ENCODE results near the gene CYLD. TPM values are rescaled to one million over a fixed set of nuclear protein-coding genes. Genes with fewer than 3 reads are reported as not detected.

Gene CYLD
- total and polyA plus RNA-seq, 10 of the 15 experiments (the other 5 are each of a cell fraction or from before 2014, with no cell fraction given): 19.2 to 106 (median 46.1) TPM

DNA sequence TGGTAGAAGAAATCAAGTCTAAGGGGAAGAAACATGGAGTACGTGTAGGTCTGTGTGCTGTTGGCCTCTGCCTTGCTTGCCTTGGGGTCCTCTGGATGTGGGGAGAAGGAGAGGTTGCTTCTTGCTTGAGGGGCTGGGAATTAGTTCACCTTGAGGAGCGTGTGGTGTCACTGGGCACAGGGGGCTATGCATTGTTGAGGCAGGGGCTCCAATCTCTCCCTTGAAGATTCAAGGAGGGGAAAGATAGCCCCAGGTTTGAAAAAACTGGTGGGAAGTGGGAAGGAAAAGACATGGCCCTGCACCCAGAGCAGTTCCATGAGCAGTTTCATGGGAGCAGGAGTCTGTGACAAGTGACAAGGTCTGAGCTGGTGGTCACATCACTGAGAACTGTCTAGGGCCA, 103.4 kb downstream of the CYLD start:
- Histone ChIP-seq H3K4me2 (ENCODE audit: control insufficient read depth, insufficient read depth) (no peak overlapping the region), H3K27me3 (replicated peaks in 1 of 2; ENCODE audit: control insufficient read depth in 2 of 2, insufficient read depth in 2 of 2, low read length in 1 of 2) (peaks cover 4 to 6% of the 10 kb centered on the region in 2 experiments), H3K79me2 (ENCODE audit: control insufficient read depth, insufficient read depth, low read length) (no peaks in the 10 kb centered on the region), H3K9me3 (replicated peaks; ENCODE audit: control insufficient read depth, insufficient read depth, low read length) (no peaks in the 10 kb centered on the region), H3K4me1 (ENCODE audit: control insufficient read depth, insufficient read depth, low read length) (no peaks in the 10 kb centered on the region), H4K20me1 (ENCODE audit: control insufficient read depth, insufficient read depth) (no peaks in the 10 kb centered on the region), H3K36me3 (ENCODE audit: control insufficient read depth in 2 of 2, insufficient read depth in 2 of 2, low read length in 1 of 2) (no peaks in the 10 kb centered on the region), H2AFZ (ENCODE audit: control insufficient read depth, low read depth, low read length) (no peak overlapping the region), H3K27ac (ENCODE audit: control insufficient read depth, insufficient read depth) (no peak overlapping the region), H3K9ac (ENCODE audit: control insufficient read depth, insufficient read depth, low read length) (no peak overlapping the region), H3K4me3 (no peak overlapping the region)
- ATAC-seq (no peak), FAIRE-seq (no peak), DNase-seq (ENCODE audit: low read depth, low spot score) (no peak)
- ChIA-PET RAD21 (ENCODE audit: unreplicated experiment) (no interaction called here), SMC1A (ENCODE audit: uncharacterized antibody, unreplicated experiment) (no interaction called here), POLR2A (no interaction called here), CTCF (no interaction called here)
- WGBS (ENCODE audit: insufficient coverage, insufficient replicate concordance, low lambda C conversion rate, missing lambda C conversion rate): 0% methylated on average over 2 of the region's 2 CpGs
- intact Hi-C loops (cut with micrococcal nuclease; ENCODE audit: unreplicated experiment): no loop called here
- TF ChIP-seq POLR2A (IDR thresholded peaks at IDR 0.05; ENCODE audit: low read depth, low read length) (no peak), JUNB (IDR thresholded peaks at IDR 0.05) (no peak), FOXK2 (IDR thresholded peaks at IDR 0.05) (no peak), HDAC2 (IDR thresholded peaks at IDR 0.05) (no peak)
- TF ChIP-seq, protein P1, sequence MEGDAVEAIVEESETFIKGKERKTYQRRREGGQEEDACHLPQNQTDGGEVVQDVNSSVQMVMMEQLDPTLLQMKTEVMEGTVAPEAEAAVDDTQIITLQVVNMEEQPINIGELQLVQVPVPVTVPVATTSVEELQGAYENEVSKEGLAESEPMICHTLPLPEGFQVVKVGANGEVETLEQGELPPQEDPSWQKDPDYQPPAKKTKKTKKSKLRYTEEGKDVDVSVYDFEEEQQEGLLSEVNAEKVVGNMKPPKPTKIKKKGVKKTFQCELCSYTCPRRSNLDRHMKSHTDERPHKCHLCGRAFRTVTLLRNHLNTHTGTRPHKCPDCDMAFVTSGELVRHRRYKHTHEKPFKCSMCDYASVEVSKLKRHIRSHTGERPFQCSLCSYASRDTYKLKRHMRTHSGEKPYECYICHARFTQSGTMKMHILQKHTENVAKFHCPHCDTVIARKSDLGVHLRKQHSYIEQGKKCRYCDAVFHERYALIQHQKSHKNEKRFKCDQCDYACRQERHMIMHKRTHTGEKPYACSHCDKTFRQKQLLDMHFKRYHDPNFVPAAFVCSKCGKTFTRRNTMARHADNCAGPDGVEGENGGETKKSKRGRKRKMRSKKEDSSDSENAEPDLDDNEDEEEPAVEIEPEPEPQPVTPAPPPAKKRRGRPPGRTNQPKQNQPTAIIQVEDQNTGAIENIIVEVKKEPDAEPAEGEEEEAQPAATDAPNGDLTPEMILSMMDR (IDR thresholded peaks at IDR 0.05 in 2 of 3, conservative IDR thresholded peaks at IDR 0.05 in 1 of 3; ENCODE audit: control insufficient read depth in 2 of 3, extremely low read depth in 1 of 3, insufficient read depth in 1 of 3, low read depth in 3 of 3, low read length in 3 of 3): no peak
- in situ Hi-C loops (cut with MboI): no loop called here
- no TSS peak for BruUV-seq (replicated peaks)

DNA sequence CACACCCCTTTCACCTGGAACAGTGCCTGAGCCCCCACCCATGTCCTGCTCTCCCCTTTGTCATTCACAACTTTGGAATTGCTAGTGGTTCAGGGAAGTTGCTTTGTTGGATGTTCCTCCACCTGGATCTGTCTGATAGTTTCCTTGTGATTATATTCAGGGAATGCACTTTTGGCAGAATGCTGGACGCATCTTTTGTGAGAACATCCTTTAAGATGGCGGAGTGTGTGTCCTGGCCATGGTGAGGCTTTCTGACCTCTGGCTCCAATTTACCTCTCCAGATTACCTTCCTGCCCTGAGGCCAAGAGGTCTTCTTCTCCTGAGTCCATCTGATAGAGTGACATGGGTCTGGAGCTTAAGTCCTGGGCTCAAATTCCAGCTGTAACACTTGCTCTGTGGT, 104.6 kb downstream of the CYLD start:
- H3K4me2 ChIP-seq (ENCODE audit: control insufficient read depth, insufficient read depth): no peak overlapping the region
- no peak overlapping the region for H3K4me3 ChIP-seq
- no peaks in the 10 kb centered on the region for H3K4me1 ChIP-seq (ENCODE audit: control insufficient read depth, insufficient read depth, low read length)
- no peak overlapping the region for H2AFZ ChIP-seq (ENCODE audit: control insufficient read depth, low read depth, low read length)
- no peaks in the 10 kb centered on the region for H3K79me2 ChIP-seq (ENCODE audit: control insufficient read depth, insufficient read depth, low read length)
- H3K9ac ChIP-seq (ENCODE audit: control insufficient read depth, insufficient read depth, low read length): no peak overlapping the region
- SMC1A ChIA-PET (ENCODE audit: uncharacterized antibody, unreplicated experiment): no interaction called here
- DNase-seq (ENCODE audit: low read depth, low spot score) (no peak), FAIRE-seq (no peak), ATAC-seq (no peak)
- in situ Hi-C loops (cut with MboI): no loop called here
- peaks cover 0 to 2% of the 10 kb centered on the region in 2 experiments for H3K27me3 ChIP-seq (replicated peaks in 1 of 2; ENCODE audit: control insufficient read depth in 2 of 2, insufficient read depth in 2 of 2, low read length in 1 of 2)
- H3K9me3 ChIP-seq (replicated peaks; ENCODE audit: control insufficient read depth, insufficient read depth, low read length): no peaks in the 10 kb centered on the region
- no peaks in the 10 kb centered on the region for H4K20me1 ChIP-seq (ENCODE audit: control insufficient read depth, insufficient read depth)
- H3K27ac ChIP-seq (ENCODE audit: control insufficient read depth, insufficient read depth): no peak overlapping the region
- BruUV-seq (replicated peaks): no TSS peak
- WGBS (ENCODE audit: insufficient coverage, insufficient replicate concordance, low lambda C conversion rate, missing lambda C conversion rate): 35% methylated on average over 2 of the region's 2 CpGs
- CTCF ChIA-PET: no interaction called here
- RAD21 ChIA-PET (ENCODE audit: unreplicated experiment): no interaction called here
- POLR2A ChIA-PET: no interaction called here
- H3K36me3 ChIP-seq (ENCODE audit: control insufficient read depth in 2 of 2, insufficient read depth in 2 of 2, low read length in 1 of 2): no peaks in the 10 kb centered on the region
- no peak for TF ChIP-seq CEBPB (IDR thresholded peaks at IDR 0.05; ENCODE audit: borderline replicate concordance in 1 of 2, low read depth in 2 of 2, low read length in 2 of 2)
- no peak for TF ChIP-seq ATF7 (IDR thresholded peaks at IDR 0.05; ENCODE audit: low read depth)
- TF ChIP-seq, protein P2, sequence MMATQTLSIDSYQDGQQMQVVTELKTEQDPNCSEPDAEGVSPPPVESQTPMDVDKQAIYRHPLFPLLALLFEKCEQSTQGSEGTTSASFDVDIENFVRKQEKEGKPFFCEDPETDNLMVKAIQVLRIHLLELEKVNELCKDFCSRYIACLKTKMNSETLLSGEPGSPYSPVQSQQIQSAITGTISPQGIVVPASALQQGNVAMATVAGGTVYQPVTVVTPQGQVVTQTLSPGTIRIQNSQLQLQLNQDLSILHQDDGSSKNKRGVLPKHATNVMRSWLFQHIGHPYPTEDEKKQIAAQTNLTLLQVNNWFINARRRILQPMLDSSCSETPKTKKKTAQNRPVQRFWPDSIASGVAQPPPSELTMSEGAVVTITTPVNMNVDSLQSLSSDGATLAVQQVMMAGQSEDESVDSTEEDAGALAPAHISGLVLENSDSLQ (IDR thresholded peaks at IDR 0.05): no peak
- intact Hi-C loops (cut with micrococcal nuclease; ENCODE audit: unreplicated experiment): no loop called here
